CD14-positive monocyte (primary cell): ENCODE results near the gene CGREF1. TPM values are rescaled to one million over a fixed set of nuclear protein-coding genes. Genes with fewer than 3 reads are reported as not detected.

Experiments
- DNase-seq, 3 donors: peaks; one replicate each; pipeline ENCODE4 v3.0.0-alpha.2; 2011 to 2022
- H2AFZ ChIP-seq: 2 replicates; pipeline ENCODE4 v1.6.0; 2012; ENCODE audit warnings: mild to moderate bottlenecking, low read depth, low read length, inconsistent platforms; ENCODE audit not compliant: insufficient read depth, poor library complexity, severe bottlenecking
- H3K27ac ChIP-seq, 2 donors: 1 replicate in 1 of 2; 2 replicates in 1 of 2; pipeline ENCODE4 v1.5.1; 2012 to 2013; ENCODE audit warnings: low read length in 2 of 2, control low read depth in 1 of 2, inconsistent platforms in 1 of 2, low read depth in 1 of 2, mild to moderate bottlenecking in 1 of 2
- H3K27me3 ChIP-seq, 2 donors: one replicate each; pipeline versions ENCODE4 v1.6.0 to v1.6.1; 2011 to 2013; ENCODE audit warnings: low read length in 2 of 2; ENCODE audit not compliant: control insufficient read depth in 2 of 2, insufficient read depth in 2 of 2
- H3K36me3 ChIP-seq, 2 donors: replicated peaks in 1 of 2; 1 replicate in 1 of 2; 2 replicates in 1 of 2; pipeline versions ENCODE4 v1.5.1 to v1.6.1; 2012 to 2013; ENCODE audit warnings: low read length in 2 of 2, control low read depth in 1 of 2, inconsistent platforms in 1 of 2, mild to moderate bottlenecking in 1 of 2; ENCODE audit not compliant: insufficient read depth in 2 of 2, control insufficient read depth in 1 of 2
- H3K4me1 ChIP-seq, 2 donors: 1 replicate in 1 of 2; 2 replicates in 1 of 2; pipeline versions ENCODE4 v1.5.1 to v1.6.1; 2012 to 2013; ENCODE audit warnings: low read length in 2 of 2, control low read depth in 1 of 2, inconsistent platforms in 1 of 2, mild to moderate bottlenecking in 1 of 2, moderate library complexity in 1 of 2; ENCODE audit not compliant: insufficient read depth in 2 of 2, control insufficient read depth in 1 of 2
- H3K4me2 ChIP-seq: replicated peaks from 2 replicates; pipeline ENCODE3; 2012; ENCODE audit warnings: low read length, moderate library complexity, mild to moderate bottlenecking; ENCODE audit not compliant: poor library complexity, severe bottlenecking; ENCODE audit errors: extremely low read depth
- H3K4me3 ChIP-seq, 3 experiments: fragments of 200-600 bp in 1 of 3; sonication (generic) in 1 of 3; replicated peaks in 1 of 3; 1 replicate in 2 of 3; 2 replicates in 1 of 3; pipeline ENCODE4 v1.5.1; 2011 to 2013; ENCODE audit warnings: low read length in 3 of 3, mild to moderate bottlenecking in 3 of 3, control low read depth in 2 of 3, low read depth in 2 of 3, inconsistent platforms in 1 of 3, moderate library complexity in 1 of 3
- H3K79me2 ChIP-seq: 2 replicates; pipeline ENCODE4 v1.6.0; 2012; ENCODE audit warnings: mild to moderate bottlenecking, control low read depth, inconsistent platforms, low read length, moderate library complexity; ENCODE audit not compliant: insufficient read depth
- H3K9ac ChIP-seq: 2 replicates; pipeline ENCODE4 v1.6.0; 2017; ENCODE audit warnings: low read length, mild to moderate bottlenecking; ENCODE audit not compliant: insufficient read depth, poor library complexity, severe bottlenecking
- H3K9me3 ChIP-seq, 2 donors: replicated peaks in 1 of 2; 1 replicate in 1 of 2; 2 replicates in 1 of 2; pipeline versions ENCODE4 v1.5.1 to v1.6.1; 2012 to 2013; ENCODE audit warnings: low read length in 2 of 2, control low read depth in 1 of 2; ENCODE audit not compliant: control insufficient read depth in 1 of 2, insufficient read depth in 1 of 2
- H4K20me1 ChIP-seq: 2 replicates; pipeline ENCODE4 v1.6.0; 2012; ENCODE audit warnings: mild to moderate bottlenecking, low read length, control low read depth, moderate library complexity; ENCODE audit not compliant: insufficient read depth
- H3K27ac Mint-ChIP-seq, 7 donors: one replicate each; pipeline ENCODE4 v1.8.0; 2020; ENCODE audit warnings: mild to moderate bottlenecking in 7 of 7, mixed read lengths in 7 of 7, moderate library complexity in 6 of 7, inconsistent platforms in 2 of 7
- H3K27me3 Mint-ChIP-seq, 3 donors: one replicate each; pipeline ENCODE4 v1.8.0; 2021 to 2022; ENCODE audit warnings: low read depth in 3 of 3, mild to moderate bottlenecking in 3 of 3, mixed read lengths in 3 of 3, moderate library complexity in 3 of 3, inconsistent platforms in 1 of 3
- H3K36me3 Mint-ChIP-seq, 2 donors: one replicate each; pipeline ENCODE4 v1.8.0; 2020; ENCODE audit warnings: mixed read lengths in 2 of 2, inconsistent platforms in 1 of 2, mild to moderate bottlenecking in 1 of 2
- H3K4me1 Mint-ChIP-seq: one replicate; pipeline ENCODE4 v1.8.0; 2020; ENCODE audit warnings: mild to moderate bottlenecking, mixed read lengths
- H3K4me3 Mint-ChIP-seq, 2 donors: one replicate each; pipeline ENCODE4 v1.8.0; 2020; ENCODE audit warnings: mild to moderate bottlenecking in 2 of 2, mixed read lengths in 2 of 2, moderate library complexity in 1 of 2
- H3K9me3 Mint-ChIP-seq, 7 donors: one replicate each; pipeline ENCODE4 v1.8.0; 2020 to 2022; ENCODE audit warnings: mixed read lengths in 7 of 7, mild to moderate bottlenecking in 6 of 7, moderate library complexity in 6 of 7, inconsistent platforms in 2 of 7
- WGBS: methylation state at CpG from one replicate; pipeline ENCODE4 v1.1.5; 2013; ENCODE audit warnings: missing lambda C conversion rate; ENCODE audit not compliant: insufficient coverage; 5-methylcytosine and 5-hydroxymethylcytosine counted together
- intact Hi-C, 2 donors: fragments of 100-400 bp; cut with micrococcal nuclease; formaldehyde crosslinking; loops; one replicate each; pipeline versions ENCODE4 v1.15.0 to v1.15.1; 2023
- polyA plus RNA-seq, 3 donors: library from polyadenylated mRNA; depleted of rRNA in 1 of 3; unstranded in 2 of 3; stranded (reverse) in 1 of 3; fragments of 300-500 nt in 2 of 3; fragments of >200 nt in 1 of 3; fragmentation: Illumina TruSeq in 2 of 3; gene quantifications; 1 replicate in 2 of 3; 2 replicates in 1 of 3; pipeline ENCODE4 v1.2.3, GENCODE V29; 2012 to 2021
- TF ChIP-seq, protein P1 (sequence below): fragments of 200-600 bp; IDR thresholded peaks from one replicate; pipeline ENCODE4 v1.8.0; 2022; ENCODE audit warnings: antibody characterized with exemption, mild to moderate bottlenecking

The CGREF1 gene
- polyA plus RNA-seq, 3 donors = not detected

DNA sequence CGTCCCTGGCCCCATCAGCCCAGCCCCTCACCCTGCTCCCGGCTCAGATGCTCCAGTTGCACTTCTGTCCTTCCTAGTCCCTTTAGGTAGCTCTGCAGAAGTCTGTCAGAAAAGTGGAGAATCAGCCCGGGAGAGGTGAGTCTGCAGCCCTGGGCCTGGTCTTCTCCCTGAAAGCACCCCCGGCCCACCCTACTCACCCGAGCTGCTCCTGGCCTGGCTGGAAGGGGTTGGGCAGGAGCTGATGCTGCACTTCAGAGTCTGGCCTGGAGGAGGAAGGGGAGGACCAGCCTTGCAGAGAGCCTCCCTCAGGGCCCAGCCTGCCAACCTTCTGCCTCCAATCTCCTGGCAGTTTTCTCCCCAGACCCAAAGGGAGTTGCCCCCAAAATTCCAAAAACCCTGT is 16.6 kb downstream of the CGREF1 start:
- Histone ChIP-seq H3K36me3 (no peaks in the 10 kb centered on the region), H3K27me3 (no peaks in the 10 kb centered on the region), H3K4me2 (no peak overlapping the region), H2AFZ (no peak overlapping the region), H3K9me3 (no peaks in the 10 kb centered on the region), H3K4me1 (peaks cover 4 to 5% of the 10 kb centered on the region in 2 donors), H3K9ac (no peak overlapping the region), H4K20me1 (no peaks in the 10 kb centered on the region), H3K27ac (no peak overlapping the region), H3K79me2 (no peaks in the 10 kb centered on the region), H3K4me3 (no peak overlapping the region)
- no peak overlapping the region for H3K4me3 Mint-ChIP-seq
- intact Hi-C loops = loop anchor here in 1 of 2 donors (5.0 kb wide), 1 partner anchor 65 kb away; no protein-coding TSS in a partner anchor
- no peak overlapping the region for H3K27ac Mint-ChIP-seq
- H3K4me1 Mint-ChIP-seq = peaks cover 2% of the 10 kb centered on the region
- TF ChIP-seq, protein P1, sequence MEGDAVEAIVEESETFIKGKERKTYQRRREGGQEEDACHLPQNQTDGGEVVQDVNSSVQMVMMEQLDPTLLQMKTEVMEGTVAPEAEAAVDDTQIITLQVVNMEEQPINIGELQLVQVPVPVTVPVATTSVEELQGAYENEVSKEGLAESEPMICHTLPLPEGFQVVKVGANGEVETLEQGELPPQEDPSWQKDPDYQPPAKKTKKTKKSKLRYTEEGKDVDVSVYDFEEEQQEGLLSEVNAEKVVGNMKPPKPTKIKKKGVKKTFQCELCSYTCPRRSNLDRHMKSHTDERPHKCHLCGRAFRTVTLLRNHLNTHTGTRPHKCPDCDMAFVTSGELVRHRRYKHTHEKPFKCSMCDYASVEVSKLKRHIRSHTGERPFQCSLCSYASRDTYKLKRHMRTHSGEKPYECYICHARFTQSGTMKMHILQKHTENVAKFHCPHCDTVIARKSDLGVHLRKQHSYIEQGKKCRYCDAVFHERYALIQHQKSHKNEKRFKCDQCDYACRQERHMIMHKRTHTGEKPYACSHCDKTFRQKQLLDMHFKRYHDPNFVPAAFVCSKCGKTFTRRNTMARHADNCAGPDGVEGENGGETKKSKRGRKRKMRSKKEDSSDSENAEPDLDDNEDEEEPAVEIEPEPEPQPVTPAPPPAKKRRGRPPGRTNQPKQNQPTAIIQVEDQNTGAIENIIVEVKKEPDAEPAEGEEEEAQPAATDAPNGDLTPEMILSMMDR = no peak
- WGBS = 100% methylated on average over 2 of the region's 5 CpGs
- no peaks in the 10 kb centered on the region for H3K36me3 Mint-ChIP-seq
- H3K9me3 Mint-ChIP-seq = no peaks in the 10 kb centered on the region
- DNase-seq = no peak
- H3K27me3 Mint-ChIP-seq = peaks cover 0 to 6% (median 2%) of the 10 kb centered on the region in 3 donors

DNA sequence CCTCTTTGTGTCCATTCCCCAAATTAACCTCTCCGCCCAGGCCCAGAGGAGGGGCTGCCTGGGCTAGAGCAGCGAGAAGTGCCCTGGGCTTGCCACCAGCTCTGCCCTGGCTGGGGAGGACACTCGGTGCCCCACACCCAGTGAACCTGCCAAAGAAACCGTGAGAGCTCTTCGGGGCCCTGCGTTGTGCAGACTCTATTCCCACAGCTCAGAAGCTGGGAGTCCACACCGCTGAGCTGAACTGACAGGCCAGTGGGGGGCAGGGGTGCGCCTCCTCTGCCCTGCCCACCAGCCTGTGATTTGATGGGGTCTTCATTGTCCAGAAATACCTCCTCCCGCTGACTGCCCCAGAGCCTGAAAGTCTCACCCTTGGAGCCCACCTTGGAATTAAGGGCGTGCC is 18.9 kb downstream of the CGREF1 start:
- Histone ChIP-seq H2AFZ (no peak overlapping the region), H3K36me3 (no peaks in the 10 kb centered on the region), H3K9me3 (no peaks in the 10 kb centered on the region), H3K4me3 (no peak overlapping the region), H3K27me3 (no peaks in the 10 kb centered on the region), H3K79me2 (no peaks in the 10 kb centered on the region), H3K4me2 (no peak overlapping the region), H3K4me1 (peaks cover 23 to 24% of the 10 kb centered on the region in 2 donors), H3K27ac (no peak overlapping the region), H3K9ac (no peak overlapping the region), H4K20me1 (no peaks in the 10 kb centered on the region)
- no peak for DNase-seq
- intact Hi-C loops = loop anchor here in 1 of 2 donors (5.0 kb wide), 1 partner anchor 67 kb away; no protein-coding TSS in a partner anchor
- WGBS = 92% methylated on average over 9 of the region's 10 CpGs
- TF ChIP-seq, protein P1 = no peak
- Mint-ChIP-seq H3K4me3 (no peak overlapping the region), H3K27ac (no peak overlapping the region), H3K4me1 (peaks cover 21% of the 10 kb centered on the region), H3K36me3 (no peaks in the 10 kb centered on the region), H3K9me3 (no peaks in the 10 kb centered on the region), H3K27me3 (peaks cover 0 to 5% (median 1%) of the 10 kb centered on the region in 3 donors)
